Measurements from ENCODE around the gene WDR88. TPM values are rescaled to one million over a fixed set of nuclear protein-coding genes. Genes with fewer than 3 reads are reported as not detected.

The WDR88 gene
- total and polyA plus RNA-seq, 4 donors: 0.08 TPM; not detected in 2

DNA sequence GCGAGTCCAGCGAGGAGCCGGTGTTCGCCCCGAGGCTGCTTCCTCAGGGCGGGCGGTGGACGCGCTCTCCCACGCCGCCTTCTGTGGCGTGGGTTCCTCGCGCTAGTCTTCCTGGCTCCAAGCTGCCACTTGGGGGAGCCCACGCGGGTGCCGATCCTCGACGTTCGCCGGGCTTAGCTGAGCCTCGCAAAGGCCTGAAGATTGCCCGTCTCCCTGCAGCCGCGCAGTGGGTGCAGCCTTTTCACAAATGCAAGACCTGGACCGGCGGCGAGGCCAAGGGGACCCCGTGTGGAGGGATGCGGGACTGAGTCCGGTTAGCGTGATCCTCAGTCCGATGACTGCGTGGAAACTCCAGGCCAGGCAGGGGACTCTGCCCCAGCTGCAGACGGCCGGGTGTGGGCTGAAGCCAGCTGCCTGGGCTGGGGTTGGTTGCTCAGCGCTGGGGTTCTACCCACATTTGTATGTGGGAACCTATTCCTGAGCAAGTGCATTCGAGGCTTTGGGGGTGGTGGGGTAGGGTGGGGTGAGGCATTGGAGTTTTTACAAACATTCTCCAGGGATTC is 45.6 kb downstream of the WDR88 start:
- H3K4me3 ChIP-seq (ENCODE audit: low read depth in 1 of 3, low read length in 3 of 3): peak overlapping the region; percentile 9 to 46 (median 45)
- under 1% methylated on average over 38 of the region's 38 CpGs for WGBS
- H3K9me3 ChIP-seq (ENCODE audit: control insufficient read depth in 4 of 4, low read length in 3 of 4): no peaks in the 10 kb centered on the region
- peaks cover 2 to 31% (median 24%) of the 10 kb centered on the region in 4 donors for H3K4me1 ChIP-seq (ENCODE audit: control insufficient read depth in 4 of 4, insufficient read depth in 4 of 4, low read length in 3 of 4)
- no peaks in the 10 kb centered on the region for H3K27me3 ChIP-seq (ENCODE audit: control insufficient read depth in 4 of 4, insufficient read depth in 4 of 4, low read length in 3 of 4)
- no peaks in the 10 kb centered on the region for H3K36me3 ChIP-seq (ENCODE audit: control insufficient read depth in 4 of 4, insufficient read depth in 3 of 4, low read depth in 1 of 4, low read length in 3 of 4)
- TF ChIP-seq, protein P1, sequence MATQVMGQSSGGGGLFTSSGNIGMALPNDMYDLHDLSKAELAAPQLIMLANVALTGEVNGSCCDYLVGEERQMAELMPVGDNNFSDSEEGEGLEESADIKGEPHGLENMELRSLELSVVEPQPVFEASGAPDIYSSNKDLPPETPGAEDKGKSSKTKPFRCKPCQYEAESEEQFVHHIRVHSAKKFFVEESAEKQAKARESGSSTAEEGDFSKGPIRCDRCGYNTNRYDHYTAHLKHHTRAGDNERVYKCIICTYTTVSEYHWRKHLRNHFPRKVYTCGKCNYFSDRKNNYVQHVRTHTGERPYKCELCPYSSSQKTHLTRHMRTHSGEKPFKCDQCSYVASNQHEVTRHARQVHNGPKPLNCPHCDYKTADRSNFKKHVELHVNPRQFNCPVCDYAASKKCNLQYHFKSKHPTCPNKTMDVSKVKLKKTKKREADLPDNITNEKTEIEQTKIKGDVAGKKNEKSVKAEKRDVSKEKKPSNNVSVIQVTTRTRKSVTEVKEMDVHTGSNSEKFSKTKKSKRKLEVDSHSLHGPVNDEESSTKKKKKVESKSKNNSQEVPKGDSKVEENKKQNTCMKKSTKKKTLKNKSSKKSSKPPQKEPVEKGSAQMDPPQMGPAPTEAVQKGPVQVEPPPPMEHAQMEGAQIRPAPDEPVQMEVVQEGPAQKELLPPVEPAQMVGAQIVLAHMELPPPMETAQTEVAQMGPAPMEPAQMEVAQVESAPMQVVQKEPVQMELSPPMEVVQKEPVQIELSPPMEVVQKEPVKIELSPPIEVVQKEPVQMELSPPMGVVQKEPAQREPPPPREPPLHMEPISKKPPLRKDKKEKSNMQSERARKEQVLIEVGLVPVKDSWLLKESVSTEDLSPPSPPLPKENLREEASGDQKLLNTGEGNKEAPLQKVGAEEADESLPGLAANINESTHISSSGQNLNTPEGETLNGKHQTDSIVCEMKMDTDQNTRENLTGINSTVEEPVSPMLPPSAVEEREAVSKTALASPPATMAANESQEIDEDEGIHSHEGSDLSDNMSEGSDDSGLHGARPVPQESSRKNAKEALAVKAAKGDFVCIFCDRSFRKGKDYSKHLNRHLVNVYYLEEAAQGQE (IDR thresholded peaks at IDR 0.05): no peak
- peak; percentile 6 to 65 for TF ChIP-seq RAD21 (IDR thresholded peaks at IDR 0.05)
- TF ChIP-seq FOXA1 (IDR thresholded peaks at IDR 0.05): no peak
- TF ChIP-seq MAX (IDR thresholded peaks at IDR 0.05): no peak
- TF ChIP-seq FOXA2 (IDR thresholded peaks at IDR 0.05): no peak
- no peak for TF ChIP-seq SP1 (IDR thresholded peaks at IDR 0.05)
- no peak for TF ChIP-seq GABPA (IDR thresholded peaks at IDR 0.05 in 1 of 2, conservative IDR thresholded peaks at IDR 0.05 in 1 of 2)
- no peak for TF ChIP-seq NR2F2 (IDR thresholded peaks at IDR 0.05)
- no peak for TF ChIP-seq HNF4G (IDR thresholded peaks at IDR 0.05)
- TF ChIP-seq, protein P2, sequence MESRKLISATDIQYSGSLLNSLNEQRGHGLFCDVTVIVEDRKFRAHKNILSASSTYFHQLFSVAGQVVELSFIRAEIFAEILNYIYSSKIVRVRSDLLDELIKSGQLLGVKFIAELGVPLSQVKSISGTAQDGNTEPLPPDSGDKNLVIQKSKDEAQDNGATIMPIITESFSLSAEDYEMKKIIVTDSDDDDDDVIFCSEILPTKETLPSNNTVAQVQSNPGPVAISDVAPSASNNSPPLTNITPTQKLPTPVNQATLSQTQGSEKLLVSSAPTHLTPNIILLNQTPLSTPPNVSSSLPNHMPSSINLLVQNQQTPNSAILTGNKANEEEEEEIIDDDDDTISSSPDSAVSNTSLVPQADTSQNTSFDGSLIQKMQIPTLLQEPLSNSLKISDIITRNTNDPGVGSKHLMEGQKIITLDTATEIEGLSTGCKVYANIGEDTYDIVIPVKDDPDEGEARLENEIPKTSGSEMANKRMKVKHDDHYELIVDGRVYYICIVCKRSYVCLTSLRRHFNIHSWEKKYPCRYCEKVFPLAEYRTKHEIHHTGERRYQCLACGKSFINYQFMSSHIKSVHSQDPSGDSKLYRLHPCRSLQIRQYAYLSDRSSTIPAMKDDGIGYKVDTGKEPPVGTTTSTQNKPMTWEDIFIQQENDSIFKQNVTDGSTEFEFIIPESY (IDR thresholded peaks at IDR 0.05): no peak
- no peak for TF ChIP-seq RXRA (IDR thresholded peaks at IDR 0.05)
- TF ChIP-seq TAF1 (conservative IDR thresholded peaks at IDR 0.05): no peak
- TF ChIP-seq CTCF (IDR thresholded peaks at IDR 0.05; ENCODE audit: low read depth, low read length, missing input control): peak; percentile 26
- TF ChIP-seq EGR1 (IDR thresholded peaks at IDR 0.05; ENCODE audit: low read depth in 2 of 2): no peak
- peak in 1 of 2 donors; percentile 16 for TF ChIP-seq HNF4A (conservative IDR thresholded peaks at IDR 0.05)
- TF ChIP-seq YY1 (IDR thresholded peaks at IDR 0.05): no peak
- no peak for TF ChIP-seq JUND (IDR thresholded peaks at IDR 0.05)
- TF ChIP-seq, protein P3, sequence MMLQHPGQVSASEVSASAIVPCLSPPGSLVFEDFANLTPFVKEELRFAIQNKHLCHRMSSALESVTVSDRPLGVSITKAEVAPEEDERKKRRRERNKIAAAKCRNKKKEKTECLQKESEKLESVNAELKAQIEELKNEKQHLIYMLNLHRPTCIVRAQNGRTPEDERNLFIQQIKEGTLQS (IDR thresholded peaks at IDR 0.05): no peak
- H3K9ac ChIP-seq (ENCODE audit: low read depth in 1 of 2, low read length in 2 of 2): peak overlapping the region; percentile 30 to 33
- DNase-seq (ENCODE audit: low spot score): no peak
- peak overlapping the region; percentile 72 to 87 for H3K27ac ChIP-seq (ENCODE audit: low read depth in 1 of 2, low read length in 2 of 2)
